ENCODE measurements around the gene NARS2.

The NARS2 gene

DNA sequence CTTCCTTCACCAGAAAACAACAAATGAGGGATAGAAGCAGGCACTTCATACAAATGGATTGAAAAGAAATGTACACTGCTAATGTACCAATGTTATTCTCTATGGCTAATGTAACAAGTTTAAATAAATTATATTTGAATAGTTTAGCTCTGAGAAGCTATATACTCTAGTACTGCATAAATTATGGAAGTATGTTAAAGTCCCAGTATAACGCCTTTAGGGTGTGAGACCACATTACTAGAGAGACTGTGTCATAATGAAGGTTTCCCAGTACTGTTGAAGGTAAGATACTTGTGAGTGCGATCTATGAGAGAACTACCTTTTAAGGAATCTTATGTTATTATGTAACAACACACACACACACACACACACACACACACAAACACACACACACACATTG is 117.2 kb downstream of the NARS2 start:
- no peak overlapping the region for H3K27ac Mint-ChIP-seq
- H3K9me3 Mint-ChIP-seq = no peaks in the 10 kb centered on the region
- peaks cover 26% of the 10 kb centered on the region for H3K36me3 Mint-ChIP-seq
- no peaks in the 10 kb centered on the region for H3K4me1 Mint-ChIP-seq
- no peak overlapping the region for H3K4me3 Mint-ChIP-seq
- H3K27me3 Mint-ChIP-seq = no peaks in the 10 kb centered on the region

DNA sequence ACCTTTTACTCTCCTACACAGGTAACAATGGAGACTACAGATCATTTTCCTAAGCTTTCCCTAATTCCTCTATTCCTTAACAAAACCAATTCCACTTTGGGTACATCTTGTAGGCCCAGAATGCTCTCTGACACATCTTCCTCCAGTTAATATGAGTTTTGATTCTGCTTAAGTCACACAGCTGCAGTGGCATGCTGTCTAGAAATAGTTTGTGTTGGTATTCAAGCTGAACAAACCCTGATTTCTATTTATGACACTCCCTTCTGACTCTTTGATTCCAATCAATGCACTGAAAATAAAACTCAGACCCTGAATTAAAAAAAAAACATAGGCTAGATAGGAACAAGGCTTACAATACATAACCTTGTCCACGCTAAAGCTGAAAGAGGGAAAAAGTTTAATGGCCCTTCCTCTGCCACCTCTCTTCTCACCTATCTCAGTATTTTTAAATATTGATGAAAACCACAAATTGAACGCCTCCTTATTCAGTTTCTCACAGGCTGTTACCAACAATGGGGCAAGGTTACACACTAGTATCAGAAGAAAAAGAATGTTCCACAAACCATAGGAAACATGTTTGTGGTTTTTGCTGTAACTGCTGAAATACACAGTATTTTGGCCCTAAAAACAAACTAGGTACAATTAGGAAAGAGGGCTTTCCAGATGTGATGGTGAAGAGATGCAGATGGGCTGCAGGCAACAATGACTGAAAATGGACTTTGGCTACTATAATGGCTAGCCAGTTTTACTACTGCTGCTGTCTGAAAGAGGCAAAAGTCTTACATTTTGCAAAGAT is 121.3 kb downstream of the NARS2 start:
- H3K27me3 Mint-ChIP-seq = no peaks in the 10 kb centered on the region
- H3K4me3 Mint-ChIP-seq = no peak overlapping the region
- no peaks in the 10 kb centered on the region for H3K9me3 Mint-ChIP-seq
- peaks cover 3% of the 10 kb centered on the region for H3K4me1 Mint-ChIP-seq
- peaks cover 7% of the 10 kb centered on the region for H3K36me3 Mint-ChIP-seq
- no peak overlapping the region for H3K27ac Mint-ChIP-seq

DNA sequence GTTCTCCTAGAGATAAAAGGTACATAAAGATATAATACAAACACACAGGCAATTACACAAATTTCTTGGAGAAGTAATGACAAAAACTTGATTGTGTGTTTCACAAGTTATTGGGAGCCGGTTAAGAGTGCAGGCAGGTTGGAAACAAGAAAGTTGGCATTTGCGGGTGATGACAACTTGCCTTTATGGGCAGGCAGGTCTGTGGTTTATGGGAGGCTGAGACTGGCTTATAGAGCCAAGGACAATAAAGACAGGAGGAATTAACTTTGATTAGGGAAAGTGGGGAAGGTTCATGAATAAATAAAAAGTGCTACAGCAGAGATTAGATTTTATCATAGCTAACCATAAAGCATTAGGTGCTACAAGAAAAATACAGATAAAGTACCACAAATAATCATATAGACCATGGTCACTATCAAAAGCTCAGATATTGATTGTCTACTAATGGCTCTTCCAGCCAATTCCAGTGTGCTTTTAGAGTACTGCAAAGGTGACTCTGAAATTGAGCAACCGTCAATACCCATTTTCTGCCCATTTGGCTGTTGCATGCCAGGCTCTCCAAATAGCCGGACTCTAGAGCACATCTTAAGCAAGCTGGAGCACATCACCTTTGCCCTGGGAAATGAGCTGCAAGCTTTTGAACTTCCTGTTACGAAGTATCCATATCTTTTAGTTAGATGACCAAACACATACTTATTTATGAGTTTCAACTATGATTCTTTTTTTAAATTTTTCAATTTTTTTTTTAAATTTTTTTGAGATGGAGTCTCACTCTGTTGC is 123.1 kb downstream of the NARS2 start:
- peaks cover 3% of the 10 kb centered on the region for H3K4me1 Mint-ChIP-seq
- peaks cover 7% of the 10 kb centered on the region for H3K36me3 Mint-ChIP-seq
- no peak overlapping the region for H3K4me3 Mint-ChIP-seq
- no peaks in the 10 kb centered on the region for H3K9me3 Mint-ChIP-seq
- peak overlapping the region; percentile 8 for H3K27ac Mint-ChIP-seq
- H3K27me3 Mint-ChIP-seq = no peaks in the 10 kb centered on the region

DNA sequence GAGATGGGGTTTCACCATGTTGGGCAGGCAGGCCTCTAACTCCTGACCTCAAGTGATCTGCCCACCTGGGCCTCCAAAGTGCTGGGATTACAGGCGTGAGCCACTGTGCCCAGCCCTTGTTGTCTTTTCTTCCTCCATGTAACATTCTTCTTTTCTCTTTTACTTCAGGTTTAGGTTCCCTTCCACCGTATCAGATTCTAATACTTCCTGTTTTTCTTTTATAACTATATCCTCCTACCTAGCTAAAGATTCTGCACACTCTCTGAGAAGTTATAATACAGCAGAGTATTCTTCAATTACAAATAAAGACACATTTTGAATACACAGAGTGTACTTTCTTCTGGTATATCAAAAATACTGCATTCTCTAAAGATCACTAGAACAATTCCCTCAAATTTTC is 123.8 kb downstream of the NARS2 start:
- H3K27me3 Mint-ChIP-seq = no peaks in the 10 kb centered on the region

DNA sequence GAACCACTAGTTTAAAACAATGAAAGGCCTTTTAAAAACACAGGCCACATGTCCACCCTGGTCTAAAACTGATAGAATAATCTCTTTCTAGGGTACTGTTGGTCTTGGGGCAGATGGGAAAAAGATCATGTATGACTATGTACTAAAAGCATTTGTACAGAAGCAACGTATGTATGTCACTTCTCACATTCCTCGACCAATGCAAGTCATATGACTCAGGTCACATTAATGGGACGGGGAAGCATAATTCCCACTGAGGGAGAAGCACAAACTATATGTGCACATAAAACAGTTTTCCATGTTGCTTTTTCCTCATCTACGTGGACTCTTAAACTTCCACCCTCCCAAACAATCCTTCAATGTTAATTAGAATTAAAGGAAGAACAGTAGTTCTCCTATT is 124.8 kb downstream of the NARS2 start:
- H3K27me3 Mint-ChIP-seq = no peaks in the 10 kb centered on the region
- H3K36me3 Mint-ChIP-seq = peaks cover 5% of the 10 kb centered on the region
- peaks cover 3% of the 10 kb centered on the region for H3K4me1 Mint-ChIP-seq
- H3K4me3 Mint-ChIP-seq = no peak overlapping the region
- H3K9me3 Mint-ChIP-seq = no peaks in the 10 kb centered on the region
- no peak overlapping the region for H3K27ac Mint-ChIP-seq

More for the DNA sequence above, 123.8 kb downstream of the NARS2 start:
- Mint-ChIP-seq H3K36me3 (peaks cover 7% of the 10 kb centered on the region), H3K27ac (no peak overlapping the region), H3K9me3 (no peaks in the 10 kb centered on the region), H3K4me3 (no peak overlapping the region), H3K4me1 (peaks cover 3% of the 10 kb centered on the region)

DNA sequence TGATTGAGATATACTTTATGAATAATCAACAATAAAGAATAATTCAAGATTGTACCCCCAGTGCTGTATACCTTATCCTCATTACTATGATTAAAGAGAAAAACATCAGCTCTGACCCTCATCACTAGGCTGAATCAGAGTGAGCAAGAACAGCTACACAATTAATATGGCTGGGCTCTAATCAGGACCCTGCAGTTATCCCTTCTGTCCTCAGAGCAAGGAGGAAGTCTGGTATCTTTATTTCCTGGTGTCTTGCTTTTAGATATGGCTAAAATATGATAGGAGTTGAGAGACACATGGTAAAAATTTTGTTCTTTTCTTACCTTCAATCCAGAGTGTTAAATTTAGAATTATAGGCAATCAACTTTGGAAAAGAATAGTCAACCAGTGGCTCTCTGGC is 128.5 kb downstream of the NARS2 start:
- peaks cover under 1% of the 10 kb centered on the region for H3K4me1 Mint-ChIP-seq
- no peak overlapping the region for H3K27ac Mint-ChIP-seq
- H3K4me3 Mint-ChIP-seq = no peak overlapping the region
- H3K9me3 Mint-ChIP-seq = no peaks in the 10 kb centered on the region
- peaks cover 7% of the 10 kb centered on the region for H3K36me3 Mint-ChIP-seq
- no peaks in the 10 kb centered on the region for H3K27me3 Mint-ChIP-seq

DNA sequence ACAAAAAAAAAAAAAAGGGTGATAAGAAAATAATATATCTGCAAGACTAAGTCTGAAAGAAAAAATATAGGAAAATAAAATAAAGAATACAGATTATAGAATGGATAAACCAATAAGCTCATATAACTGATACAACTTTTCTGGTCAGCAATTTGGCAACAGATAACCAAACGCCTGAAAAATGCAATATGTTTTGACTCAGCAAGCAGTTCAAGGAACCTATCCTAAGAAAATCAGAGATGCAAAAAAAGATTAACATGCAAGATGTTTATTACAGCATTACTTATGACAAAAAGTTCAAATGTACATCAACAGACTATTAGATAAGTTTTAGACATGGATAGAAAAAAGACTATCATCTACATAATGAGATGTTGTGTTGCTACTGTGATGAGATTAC is 129.9 kb downstream of the NARS2 start:
- Mint-ChIP-seq H3K4me1 (no peaks in the 10 kb centered on the region), H3K36me3 (peaks cover 5% of the 10 kb centered on the region), H3K27me3 (no peaks in the 10 kb centered on the region)

DNA sequence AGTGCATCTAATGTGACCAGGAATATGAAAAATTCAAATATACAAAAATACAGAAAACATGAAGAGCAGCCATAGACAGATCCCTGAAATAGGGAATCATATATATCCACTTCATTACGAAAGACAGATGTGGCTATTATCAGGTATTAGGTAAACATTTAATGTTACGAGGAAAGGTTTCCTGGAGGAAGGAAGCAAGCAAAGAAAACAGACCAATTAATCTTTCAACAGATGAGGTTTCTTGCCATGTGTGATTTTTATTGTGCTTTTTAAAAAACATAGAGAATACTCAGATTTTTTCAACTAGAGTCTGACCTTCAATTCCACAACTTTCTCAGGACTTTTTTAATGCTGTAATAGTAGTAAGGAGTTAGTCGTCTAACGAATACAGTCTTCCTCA is 132.7 kb downstream of the NARS2 start:
- Mint-ChIP-seq H3K27me3 (no peaks in the 10 kb centered on the region), H3K27ac (no peak overlapping the region)

More for the DNA sequence above, 129.9 kb downstream of the NARS2 start:
- Mint-ChIP-seq H3K9me3 (no peaks in the 10 kb centered on the region), H3K27ac (no peak overlapping the region), H3K4me3 (no peak overlapping the region)

DNA sequence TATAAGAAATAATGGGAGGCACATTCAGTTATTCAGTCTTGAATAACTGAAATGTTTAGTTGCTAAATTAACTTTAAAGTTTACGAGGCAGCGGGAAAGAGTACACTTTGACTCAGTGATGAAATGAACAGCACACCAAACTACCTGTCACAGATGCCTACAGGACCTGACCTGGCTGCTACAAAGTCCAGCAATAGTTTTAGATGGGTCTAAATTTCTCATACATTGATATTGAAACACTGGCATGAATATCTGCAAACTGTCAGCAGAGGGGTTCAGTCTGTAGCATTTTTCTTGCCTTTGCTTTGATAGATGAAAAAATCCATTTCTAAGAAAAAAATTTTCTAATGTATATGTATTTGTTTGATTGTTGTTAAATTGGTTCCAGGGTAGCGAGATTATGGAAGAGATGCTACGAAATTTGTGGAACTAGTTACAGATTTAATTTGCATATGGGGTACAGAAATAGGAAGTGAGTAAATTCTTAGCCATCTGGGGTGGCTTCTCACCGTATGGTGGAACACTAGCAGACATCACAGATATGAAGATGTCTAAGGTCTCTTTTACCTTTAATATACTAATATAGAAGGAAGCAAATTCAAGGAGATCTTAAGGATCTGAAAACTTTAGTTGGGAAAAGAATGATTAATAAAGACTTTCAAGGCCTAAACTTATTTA is 136.2 kb downstream of the NARS2 start:
- no peaks in the 10 kb centered on the region for H3K4me1 Mint-ChIP-seq
- no peaks in the 10 kb centered on the region for H3K27me3 Mint-ChIP-seq
- no peak overlapping the region for H3K4me3 Mint-ChIP-seq
- H3K9me3 Mint-ChIP-seq = no peaks in the 10 kb centered on the region
- H3K36me3 Mint-ChIP-seq = peaks cover 9% of the 10 kb centered on the region
- no peak overlapping the region for H3K27ac Mint-ChIP-seq

More for the DNA sequence above, 132.7 kb downstream of the NARS2 start:
- Mint-ChIP-seq H3K4me1 (no peaks in the 10 kb centered on the region), H3K9me3 (no peaks in the 10 kb centered on the region), H3K36me3 (peaks cover 8% of the 10 kb centered on the region), H3K4me3 (no peak overlapping the region)

DNA sequence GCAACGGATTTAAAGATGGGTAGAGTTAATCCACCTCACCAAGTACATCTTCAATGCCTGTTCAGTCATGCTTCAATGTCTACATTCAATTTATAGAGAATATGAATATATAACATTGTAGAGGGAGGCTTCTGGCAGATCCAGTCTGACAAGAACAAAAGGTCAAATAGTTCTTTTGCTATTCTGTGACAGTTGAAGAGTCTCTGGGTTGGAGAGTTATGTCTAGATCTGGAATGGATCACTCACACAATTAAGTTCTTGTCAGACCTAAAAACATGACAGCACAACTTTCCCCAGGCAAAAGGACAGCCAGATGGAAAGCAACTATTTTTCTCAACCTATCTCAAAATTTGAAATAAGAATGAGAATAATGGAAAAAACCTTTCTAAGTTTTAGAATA is 141.7 kb downstream of the NARS2 start:
- Mint-ChIP-seq H3K4me3 (no peak overlapping the region), H3K4me1 (no peaks in the 10 kb centered on the region), H3K9me3 (no peaks in the 10 kb centered on the region), H3K27me3 (no peaks in the 10 kb centered on the region), H3K36me3 (peaks cover 8% of the 10 kb centered on the region), H3K27ac (no peak overlapping the region)

DNA sequence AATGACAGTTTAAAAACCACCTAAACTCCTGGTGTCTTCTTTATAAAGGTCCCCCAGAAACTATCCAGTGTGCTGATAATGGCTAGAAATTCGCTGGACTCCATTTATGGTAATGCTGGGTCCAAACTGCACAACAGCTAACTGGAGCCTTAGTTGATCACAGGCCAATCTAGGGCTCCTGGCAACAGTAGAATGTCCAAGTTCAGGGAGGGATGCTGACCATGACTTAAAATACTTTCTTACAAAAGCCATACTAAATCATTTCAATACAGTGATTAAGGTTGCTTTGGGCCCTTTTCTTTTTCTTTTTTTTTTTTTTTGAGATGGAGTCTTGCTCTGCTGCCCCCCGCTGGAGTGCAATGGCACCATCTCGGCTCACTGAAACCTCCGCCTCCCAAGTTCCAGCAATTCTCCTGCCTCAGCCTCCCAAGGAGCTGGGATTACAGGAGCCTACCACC is 142.6 kb downstream of the NARS2 start:
- Mint-ChIP-seq H3K9me3 (no peaks in the 10 kb centered on the region), H3K36me3 (peaks cover 7% of the 10 kb centered on the region), H3K27ac (no peak overlapping the region), H3K4me3 (no peak overlapping the region), H3K27me3 (no peaks in the 10 kb centered on the region), H3K4me1 (no peaks in the 10 kb centered on the region)

DNA sequence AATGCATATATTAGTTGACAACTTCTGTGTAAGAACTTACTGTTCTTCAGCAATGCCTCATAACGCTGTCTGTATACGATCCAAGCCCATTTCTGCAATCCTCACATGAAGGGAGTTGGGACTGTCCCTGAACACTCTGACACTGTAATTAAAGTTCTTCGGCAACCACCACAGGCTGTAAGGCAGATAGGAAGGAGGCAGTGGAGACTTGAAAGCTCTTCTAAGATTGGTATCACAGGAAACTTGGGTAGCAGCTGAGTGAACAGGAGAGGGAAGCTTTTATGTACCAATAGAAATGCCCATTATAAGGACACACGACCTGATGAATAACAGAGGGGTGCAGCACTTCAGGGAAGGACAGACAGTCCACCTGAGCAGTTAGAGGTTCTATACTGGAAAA is 145.0 kb downstream of the NARS2 start:
- Mint-ChIP-seq H3K4me1 (no peaks in the 10 kb centered on the region), H3K27ac (peak overlapping the region; percentile 14), H3K9me3 (no peaks in the 10 kb centered on the region), H3K36me3 (peaks cover 3% of the 10 kb centered on the region), H3K4me3 (no peak overlapping the region), H3K27me3 (no peaks in the 10 kb centered on the region)

DNA sequence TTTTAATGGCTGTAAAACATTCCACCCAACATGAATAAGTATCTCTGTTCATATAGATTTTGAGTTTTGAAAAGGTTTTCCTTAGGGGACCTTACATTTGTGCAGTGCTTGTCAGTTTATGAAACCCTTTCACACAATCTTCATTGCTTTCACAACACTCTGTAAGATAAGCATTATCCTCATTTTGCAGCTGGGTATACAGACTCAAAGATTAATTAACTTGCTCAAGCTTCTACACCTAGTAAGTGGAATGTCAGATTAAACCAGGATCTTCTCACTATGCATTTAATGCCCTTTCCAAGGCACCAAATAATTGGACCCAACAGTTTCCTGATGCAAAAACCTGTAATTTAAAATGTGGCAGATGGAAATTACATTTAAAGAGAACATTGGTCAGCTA is 145.5 kb downstream of the NARS2 start:
- H3K36me3 Mint-ChIP-seq = peaks cover 3% of the 10 kb centered on the region
- no peaks in the 10 kb centered on the region for H3K4me1 Mint-ChIP-seq
- H3K27ac Mint-ChIP-seq = no peak overlapping the region
- no peaks in the 10 kb centered on the region for H3K9me3 Mint-ChIP-seq
- H3K4me3 Mint-ChIP-seq = no peak overlapping the region
- H3K27me3 Mint-ChIP-seq = no peaks in the 10 kb centered on the region

DNA sequence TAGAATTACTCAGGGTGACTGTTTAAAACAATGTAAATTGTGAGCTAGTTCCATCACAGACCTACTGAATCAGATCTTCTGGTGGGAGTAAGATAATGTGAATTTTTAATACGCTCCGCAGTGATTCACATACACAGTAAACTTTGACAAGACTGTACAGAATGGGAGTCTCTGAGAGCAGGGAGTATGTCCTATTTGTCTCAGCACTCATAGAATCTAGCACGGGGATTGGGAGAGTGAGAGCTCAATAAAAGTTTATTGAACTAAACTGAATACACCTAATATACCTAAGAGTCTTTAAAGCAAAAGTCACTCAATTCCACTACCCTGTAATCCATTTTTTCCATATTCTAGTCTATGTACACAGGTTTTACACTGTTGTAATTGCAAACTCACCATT is 145.9 kb downstream of the NARS2 start:
- no peak overlapping the region for H3K4me3 Mint-ChIP-seq
- no peak overlapping the region for H3K27ac Mint-ChIP-seq
- peaks cover 3% of the 10 kb centered on the region for H3K36me3 Mint-ChIP-seq
- H3K9me3 Mint-ChIP-seq = no peaks in the 10 kb centered on the region
- H3K4me1 Mint-ChIP-seq = no peaks in the 10 kb centered on the region
- no peaks in the 10 kb centered on the region for H3K27me3 Mint-ChIP-seq

DNA sequence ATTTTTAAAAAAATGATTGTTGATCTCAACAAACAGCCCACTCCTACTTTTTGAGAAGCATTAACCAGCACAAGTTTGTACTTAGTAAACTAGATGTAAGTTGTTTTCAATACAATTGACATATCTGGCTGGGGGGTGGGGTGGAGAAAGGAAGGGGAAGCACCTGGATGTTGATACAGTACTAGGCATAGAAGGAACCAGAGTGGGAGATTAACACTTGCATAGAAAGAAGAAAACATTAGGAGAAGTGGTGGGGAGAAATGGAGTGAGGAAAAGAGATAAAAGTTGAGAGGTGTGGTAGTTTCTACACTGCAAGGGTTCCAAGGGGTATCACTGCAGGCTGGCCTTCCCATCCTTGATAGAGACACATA is 146.4 kb downstream of the NARS2 start:
- Mint-ChIP-seq H3K27me3 (no peaks in the 10 kb centered on the region), H3K4me1 (no peaks in the 10 kb centered on the region), H3K36me3 (peaks cover 3% of the 10 kb centered on the region), H3K4me3 (no peak overlapping the region), H3K27ac (no peak overlapping the region), H3K9me3 (no peaks in the 10 kb centered on the region)

All from activated naive CD4-positive, alpha-beta T cell treated with anti-CD3 and anti-CD28 coated beads, Interleukin-2, amount 50 U/mL, for 24 hours (primary cell).